ENCODE measurements around the gene DNM3. TPM values are rescaled to one million over a fixed set of nuclear protein-coding genes. Genes with fewer than 3 reads are reported as not detected.

The DNM3 gene
- total and polyA plus RNA-seq, 2 donors (not counting 3 experiments of a cell fraction or from before 2014, with no cell fraction given): 1.4 to 2.5 TPM

DNA sequence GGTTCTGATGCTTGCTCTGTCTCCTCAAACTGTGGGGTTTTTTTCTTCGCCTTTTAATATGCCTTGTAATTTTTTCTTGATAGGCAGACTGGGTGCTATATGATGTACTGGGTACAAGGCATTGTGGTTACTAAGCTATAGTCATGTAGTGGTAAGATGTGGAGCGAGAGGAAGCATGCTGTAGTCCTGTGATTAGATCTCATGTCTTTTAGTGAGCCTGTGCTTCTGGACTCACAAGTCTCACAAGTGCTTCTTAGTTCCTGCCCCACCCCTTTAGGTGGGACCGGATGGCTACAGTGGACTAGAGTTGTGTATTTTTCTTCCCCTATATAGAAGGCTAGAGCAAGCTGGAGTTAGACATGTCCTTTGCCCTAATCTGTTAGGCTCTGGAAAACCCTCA lies 178.7 kb downstream of the DNM3 start:
- ChIA-PET POLR2A (no interaction called here), CTCF (interaction anchor here (4.2 kb wide), 1 partner anchor 17 kb away, joined by 24 read pairs; no protein-coding TSS in a partner anchor)
- Histone ChIP-seq H3K79me2 (ENCODE audit: control insufficient read depth, insufficient read depth, low read length) (no peaks in the 10 kb centered on the region), H3K36me3 (ENCODE audit: control insufficient read depth in 2 of 2, extremely low read depth in 1 of 2, insufficient read depth in 2 of 2, low read length in 2 of 2) (no peaks in the 10 kb centered on the region), H3K27me3 (ENCODE audit: control insufficient read depth in 2 of 2, insufficient read depth in 2 of 2, low read length in 2 of 2) (no peaks in the 10 kb centered on the region), H3K9ac (replicated peaks; ENCODE audit: extremely low read depth, insufficient read depth, low read length) (no peak overlapping the region), H3K4me2 (ENCODE audit: insufficient read depth, low read length) (no peak overlapping the region), H4K20me1 (replicated peaks; ENCODE audit: control insufficient read depth, extremely low read depth, insufficient read depth, low read length) (no peaks in the 10 kb centered on the region), H3K4me1 (ENCODE audit: control insufficient read depth, extremely low read depth, insufficient read depth, low read length) (no peaks in the 10 kb centered on the region), H3K4me3 (replicated peaks in 1 of 3; ENCODE audit: insufficient read depth in 1 of 3, low read depth in 1 of 3, low read length in 3 of 3) (no peak overlapping the region), H3K27ac (ENCODE audit: insufficient read depth, low read depth, low read length) (no peak overlapping the region), H2AFZ (ENCODE audit: low read depth, low read length) (no peak overlapping the region), H3K9me1 (replicated peaks; ENCODE audit: control insufficient read depth, extremely low read depth, insufficient read depth, low read length) (no peaks in the 10 kb centered on the region), H3K9me3 (replicated peaks; ENCODE audit: control insufficient read depth, insufficient read depth, low read length) (no peaks in the 10 kb centered on the region)
- no peak for DNase-seq (ENCODE audit: low read depth, low spot score)
- no peak for TF ChIP-seq GATA2 (IDR thresholded peaks at IDR 0.05; ENCODE audit: insufficient read depth, insufficient read length, low read depth, low read length)
- TF ChIP-seq MAX (IDR thresholded peaks at IDR 0.05; ENCODE audit: insufficient read depth, insufficient read length): no peak
- TF ChIP-seq POLR2AphosphoS5 (IDR thresholded peaks at IDR 0.05; ENCODE audit: insufficient read depth, low read depth, low read length): no peak
- no peak for TF ChIP-seq EZH2 (IDR thresholded peaks at IDR 0.05; ENCODE audit: borderline replicate concordance, low read depth, low read length, severe bottlenecking)
- TF ChIP-seq, protein P1, sequence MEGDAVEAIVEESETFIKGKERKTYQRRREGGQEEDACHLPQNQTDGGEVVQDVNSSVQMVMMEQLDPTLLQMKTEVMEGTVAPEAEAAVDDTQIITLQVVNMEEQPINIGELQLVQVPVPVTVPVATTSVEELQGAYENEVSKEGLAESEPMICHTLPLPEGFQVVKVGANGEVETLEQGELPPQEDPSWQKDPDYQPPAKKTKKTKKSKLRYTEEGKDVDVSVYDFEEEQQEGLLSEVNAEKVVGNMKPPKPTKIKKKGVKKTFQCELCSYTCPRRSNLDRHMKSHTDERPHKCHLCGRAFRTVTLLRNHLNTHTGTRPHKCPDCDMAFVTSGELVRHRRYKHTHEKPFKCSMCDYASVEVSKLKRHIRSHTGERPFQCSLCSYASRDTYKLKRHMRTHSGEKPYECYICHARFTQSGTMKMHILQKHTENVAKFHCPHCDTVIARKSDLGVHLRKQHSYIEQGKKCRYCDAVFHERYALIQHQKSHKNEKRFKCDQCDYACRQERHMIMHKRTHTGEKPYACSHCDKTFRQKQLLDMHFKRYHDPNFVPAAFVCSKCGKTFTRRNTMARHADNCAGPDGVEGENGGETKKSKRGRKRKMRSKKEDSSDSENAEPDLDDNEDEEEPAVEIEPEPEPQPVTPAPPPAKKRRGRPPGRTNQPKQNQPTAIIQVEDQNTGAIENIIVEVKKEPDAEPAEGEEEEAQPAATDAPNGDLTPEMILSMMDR (IDR thresholded peaks at IDR 0.05; ENCODE audit: extremely low read depth in 1 of 2, insufficient read depth in 1 of 2, low read depth in 1 of 2, low read length in 2 of 2): no peak
- no peak for TF ChIP-seq POLR2A (IDR thresholded peaks at IDR 0.05; ENCODE audit: low read depth, low read length)
- TF ChIP-seq JUN (IDR thresholded peaks at IDR 0.05; ENCODE audit: borderline replicate concordance, insufficient read depth, insufficient read length, low read depth): no peak
- TF ChIP-seq MYC (IDR thresholded peaks at IDR 0.05; ENCODE audit: low read depth, low read length): no peak
- TF ChIP-seq FOS (IDR thresholded peaks at IDR 0.05; ENCODE audit: borderline replicate concordance, insufficient read depth, low read length): no peak
- dilution Hi-C loops (cut with MboI; ENCODE audit: extremely low pct_ligation_motif_present, low sequenced_read_pairs): loop anchor here (25.0 kb wide), 1 partner anchor 392 kb away; the partner anchor contains the start of gene C1orf105
- BruUV-seq (replicated peaks): no TSS peak
- intact Hi-C loops (cut with micrococcal nuclease): no loop called here
- no peak for FAIRE-seq
